Body of pancreas (tissue), 4 donors: Measurements from ENCODE around the gene MYH14. TPM values are rescaled to one million over a fixed set of nuclear protein-coding genes. Genes with fewer than 3 reads are reported as not detected.

Experiments used
- ATAC-seq: fragments of 150-250 bp; one replicate; pipeline ENCODE4 v1.9.1; 2016
- DNase-seq, 4 donors: peaks; one replicate each; pipeline ENCODE4 v3.0.0-alpha.2; 2019
- H3K27ac ChIP-seq, 4 donors: fragments of 200-600 bp; sonication (generic); 1 replicate in 3 of 4; 2 replicates in 1 of 4; pipeline versions ENCODE4 v1.5.1 to v1.6.1; 2016 to 2019; ENCODE audit warnings: mild to moderate bottlenecking in 1 of 4, mixed read lengths in 1 of 4, moderate library complexity in 1 of 4
- H3K27me3 ChIP-seq, 2 donors: fragments of 200-600 bp; sonication (generic); one replicate each; pipeline ENCODE4 v1.6.0; 2016; ENCODE audit warnings: mild to moderate bottlenecking in 1 of 2
- H3K36me3 ChIP-seq, 2 donors: fragments of 200-600 bp; sonication (generic); replicated peaks in 1 of 2; 2 replicates each; pipeline ENCODE4 v1.5.1; 2016; ENCODE audit warnings: low read depth in 2 of 2; ENCODE audit not compliant: insufficient read depth in 1 of 2
- H3K4me1 ChIP-seq: fragments of 200-600 bp; sonication (generic); one replicate; pipeline ENCODE4 v1.6.0; 2016
- H3K4me3 ChIP-seq, 2 donors: fragments of 200-600 bp; sonication (generic); 1 replicate in 1 of 2; 2 replicates in 1 of 2; pipeline ENCODE4 v1.5.1; 2016 to 2019
- H3K9me3 ChIP-seq, 3 donors: fragments of 200-600 bp; sonication (generic); 1 replicate in 2 of 3; 2 replicates in 1 of 3; pipeline ENCODE4 v1.5.1; 2016
- CTCF ChIP-seq, 7 experiments: fragments of 450-650 bp in 4 of 7; fragments of 200-600 bp in 3 of 7; sonication (generic) in 3 of 7; IDR thresholded peaks; one replicate each; pipeline ENCODE4 v1.5.1; 2016 to 2019; ENCODE audit warnings: antibody characterized with exemption in 7 of 7
- POLR2A ChIP-seq, 3 donors: fragments of 450-650 bp; IDR thresholded peaks; one replicate each; pipeline ENCODE4 v1.6.1; 2016; ENCODE audit warnings: antibody characterized with exemption in 3 of 3, mild to moderate bottlenecking in 2 of 3
- WGBS, 2 donors: methylation state at CpG; one replicate each; pipeline ENCODE4 v1.1.5; 2017; 5-methylcytosine and 5-hydroxymethylcytosine counted together
- intact Hi-C: fragments of 100-400 bp; cut with DNase I; formaldehyde crosslinking; loops from one replicate; pipeline ENCODE4 v1.15.1; 2023
- total RNA-seq, 2 donors: library from RNA; depleted of rRNA; stranded (reverse); fragments of >200 nt; gene quantifications; one replicate each; pipeline ENCODE4 v1.1.0, GENCODE V29; 2016

The MYH14 gene
- total RNA-seq, 2 donors from 2014 or later = 40.9 to 61.2 TPM

GRCh38 chr19:50196322-50196932 lies 7.0 kb upstream of the MYH14 start:
- Histone ChIP-seq H3K4me3 (no peak overlapping the region), H3K4me1 (peaks cover 14% of the 10 kb centered on the region), H3K27me3 (no peaks in the 10 kb centered on the region), H3K9me3 (no peaks in the 10 kb centered on the region), H3K36me3 (no peaks in the 10 kb centered on the region), H3K27ac (no peak overlapping the region)
- intact Hi-C loops = no loop called here
- 61 to 71% methylated on average over 4 of the region's 4 CpGs for WGBS, 2 donors
- TF ChIP-seq CTCF (IDR thresholded peaks at IDR 0.05) (no peak), POLR2A (IDR thresholded peaks at IDR 0.05) (no peak)
- no peak for DNase-seq
- ATAC-seq = no peak

GRCh38 chr19:50197348-50197747 lies 6.1 kb upstream of the MYH14 start:
- Histone ChIP-seq H3K4me3 (no peak overlapping the region), H3K4me1 (peaks cover 12% of the 10 kb centered on the region), H3K27me3 (no peaks in the 10 kb centered on the region), H3K36me3 (no peaks in the 10 kb centered on the region), H3K27ac (no peak overlapping the region), H3K9me3 (no peaks in the 10 kb centered on the region)
- intact Hi-C loops = no loop called here
- no peak for TF ChIP-seq CTCF (IDR thresholded peaks at IDR 0.05)
- TF ChIP-seq POLR2A (IDR thresholded peaks at IDR 0.05) = no peak
- ATAC-seq (no peak), DNase-seq (no peak)
- 71 to 76% methylated on average over 3 of the region's 3 CpGs for WGBS, 2 donors

GRCh38 chr19:50198431-50199258 lies 4.8 kb upstream of the MYH14 start:
- no peaks in the 10 kb centered on the region for H3K9me3 ChIP-seq
- ATAC-seq (no peak), DNase-seq (peak in 1 of 4 donors; percentile 32)
- H3K27me3 ChIP-seq = no peaks in the 10 kb centered on the region
- H3K27ac ChIP-seq = peak overlapping the region in 3 of 4 donors; percentile 13 to 43 (median 34)
- no peak for TF ChIP-seq CTCF (IDR thresholded peaks at IDR 0.05)
- TF ChIP-seq POLR2A (IDR thresholded peaks at IDR 0.05) = no peak
- intact Hi-C loops = no loop called here
- H3K4me1 ChIP-seq = peaks cover 18% of the 10 kb centered on the region
- H3K4me3 ChIP-seq = no peak overlapping the region
- WGBS, 2 donors = 25 to 26% methylated on average over 7 of the region's 7 CpGs
- H3K36me3 ChIP-seq = no peaks in the 10 kb centered on the region

GRCh38 chr19:50199259-50199555 lies 4.2 kb upstream of the MYH14 start:
- Histone ChIP-seq H3K4me1 (peaks cover 23% of the 10 kb centered on the region), H3K27me3 (no peaks in the 10 kb centered on the region), H3K9me3 (no peaks in the 10 kb centered on the region), H3K4me3 (no peak overlapping the region), H3K27ac (peak overlapping the region in 3 of 4 donors; percentile 13 to 43 (median 34)), H3K36me3 (no peaks in the 10 kb centered on the region)
- ATAC-seq (no peak), DNase-seq (peak; percentile 44 to 74 (median 60))
- WGBS, 2 donors = 0 to 2% methylated on average over 5 of the region's 5 CpGs
- no peak for TF ChIP-seq CTCF (IDR thresholded peaks at IDR 0.05)
- no peak for TF ChIP-seq POLR2A (IDR thresholded peaks at IDR 0.05)
- intact Hi-C loops = no loop called here
